Activated T-cell treated with anti-CD3 and anti-CD28 coated beads, Interleukin-2, amount 50 U/mL, for 72 hours (primary cell): ENCODE measurements around the gene AIFM2. TPM values are rescaled to one million over a fixed set of nuclear protein-coding genes. Genes with fewer than 3 reads are reported as not detected.
"Not testable (repeated sequence)": the region's sequence is repeated elsewhere in the genome, so short reads cannot be mapped to it uniquely, and the experiment has no call there.

Source experiments
- ATAC-seq, 2 donors: fragments of 150-1000 bp; cut with Tn5 transposase; replicated peaks in 1 of 2; 2 replicates each; pipeline ENCODE4 v1.10.0; 2021; ENCODE audit warnings: moderate library complexity in 2 of 2, mild to moderate bottlenecking in 1 of 2
- DNase-seq, 2 donors: peaks; one replicate each; pipeline ENCODE4 v3.0.0; 2021 to 2022; ENCODE audit warnings: mixed read lengths in 1 of 2
- H3K27ac Mint-ChIP-seq: one replicate; pipeline ENCODE4 v1.8.0; 2022; ENCODE audit warnings: mild to moderate bottlenecking, moderate library complexity, mixed read lengths
- H3K27me3 Mint-ChIP-seq: one replicate; pipeline ENCODE4 v1.8.0; 2022; ENCODE audit warnings: low read depth, mixed read lengths
- H3K36me3 Mint-ChIP-seq, 2 donors: one replicate each; pipeline ENCODE4 v1.8.0; 2022; ENCODE audit warnings: mixed read lengths in 2 of 2, mild to moderate bottlenecking in 1 of 2; ENCODE audit not compliant: insufficient read depth in 2 of 2
- H3K4me1 Mint-ChIP-seq: one replicate; pipeline ENCODE4 v1.8.0; 2022; ENCODE audit warnings: low read depth, mixed read lengths
- H3K4me3 Mint-ChIP-seq, 2 donors: one replicate each; pipeline ENCODE4 v1.8.0; 2022; ENCODE audit warnings: mild to moderate bottlenecking in 2 of 2, mixed read lengths in 2 of 2, moderate library complexity in 2 of 2
- H3K9me3 Mint-ChIP-seq, 2 donors: one replicate each; pipeline ENCODE4 v1.8.0; 2022; ENCODE audit warnings: mixed read lengths in 2 of 2
- total RNA-seq, 2 donors: library from RNA; stranded (reverse); gene quantifications; one replicate each; pipeline ENCODE4 v1.2.3, GENCODE V29; 2022

The AIFM2 gene
- total RNA-seq, 2 donors from 2014 or later = 6.4 to 7.2 TPM

- peak overlapping the region; percentile 79 to 92 for H3K4me3 Mint-ChIP-seq
- H3K9me3 Mint-ChIP-seq = no peaks in the 10 kb centered on the region
- DNase-seq (peak; percentile 66 to 78), ATAC-seq (peak; percentile 90 to 92)
- H3K4me1 Mint-ChIP-seq = peaks cover 84% of the 10 kb centered on the region
- peak overlapping the region; percentile 45 for H3K27ac Mint-ChIP-seq
- peaks cover 10 to 37% of the 10 kb centered on the region in 2 donors for H3K36me3 Mint-ChIP-seq
- H3K27me3 Mint-ChIP-seq = no peaks in the 10 kb centered on the region
Measured at GRCh38 chr10:70162892-70163201, 30.2 kb upstream of the AIFM2 start.

GRCh38 chr10:70162151-70162891 is 29.7 kb upstream of the AIFM2 start:
- peaks cover 10 to 38% of the 10 kb centered on the region in 2 donors for H3K36me3 Mint-ChIP-seq
- no peaks in the 10 kb centered on the region for H3K27me3 Mint-ChIP-seq
- peak overlapping the region; percentile 45 for H3K27ac Mint-ChIP-seq

GRCh38 chr10:70160798-70161197 is 28.2 kb upstream of the AIFM2 start:
- Mint-ChIP-seq H3K27me3 (no peaks in the 10 kb centered on the region), H3K27ac (peak overlapping the region; percentile 45), H3K9me3 (no peaks in the 10 kb centered on the region), H3K4me1 (peaks cover 76% of the 10 kb centered on the region), H3K36me3 (peaks cover 13 to 42% of the 10 kb centered on the region in 2 donors), H3K4me3 (peak overlapping the region; percentile 79 to 92)
- no peak for ATAC-seq
- no peak for DNase-seq

More at GRCh38 chr10:70162151-70162891, 29.7 kb upstream of the AIFM2 start:
- ATAC-seq = peak; percentile 77 to 84
- Mint-ChIP-seq H3K4me1 (peaks cover 79% of the 10 kb centered on the region), H3K4me3 (peak overlapping the region; percentile 79 to 92), H3K9me3 (no peaks in the 10 kb centered on the region)
- DNase-seq = no peak

GRCh38 chr10:70159366-70159765 is 26.7 kb upstream of the AIFM2 start:
- not testable (repeated sequence) for H3K27me3 Mint-ChIP-seq, H3K9me3 Mint-ChIP-seq, DNase-seq, H3K27ac Mint-ChIP-seq, H3K4me3 Mint-ChIP-seq, ATAC-seq
- Mint-ChIP-seq H3K36me3 (peaks cover 12 to 53% of the 10 kb centered on the region in 2 donors), H3K4me1 (peaks cover 75% of the 10 kb centered on the region)

GRCh38 chr10:70158113-70158512 is 25.5 kb upstream of the AIFM2 start:
- H3K4me3 Mint-ChIP-seq = no peak overlapping the region
- no peak for ATAC-seq

GRCh38 chr10:70155255-70155838 is 22.7 kb upstream of the AIFM2 start:
- no peak for DNase-seq
- no peak overlapping the region for H3K4me3 Mint-ChIP-seq
- no peak for ATAC-seq
- H3K27me3 Mint-ChIP-seq = no peaks in the 10 kb centered on the region
- H3K4me1 Mint-ChIP-seq = peaks cover 40% of the 10 kb centered on the region
- no peaks in the 10 kb centered on the region for H3K9me3 Mint-ChIP-seq
- H3K36me3 Mint-ChIP-seq = peaks cover 8 to 57% of the 10 kb centered on the region in 2 donors
- peak overlapping the region; percentile 76 for H3K27ac Mint-ChIP-seq

More at GRCh38 chr10:70158113-70158512, 25.5 kb upstream of the AIFM2 start:
- Mint-ChIP-seq H3K9me3 (no peaks in the 10 kb centered on the region), H3K27ac (no peak overlapping the region), H3K4me1 (peaks cover 67% of the 10 kb centered on the region), H3K36me3 (peaks cover 8 to 57% of the 10 kb centered on the region in 2 donors), H3K27me3 (no peaks in the 10 kb centered on the region)
- DNase-seq = no peak

- Mint-ChIP-seq H3K27ac (no peak overlapping the region), H3K4me1 (peaks cover 23% of the 10 kb centered on the region), H3K9me3 (no peaks in the 10 kb centered on the region), H3K27me3 (no peaks in the 10 kb centered on the region), H3K36me3 (peaks cover 0 to 23% of the 10 kb centered on the region in 2 donors), H3K4me3 (no peak overlapping the region)
- DNase-seq (no peak), ATAC-seq (no peak)
Measured at GRCh38 chr10:70148516-70148915, 15.9 kb upstream of the AIFM2 start.

GRCh38 chr10:70147259-70147625 is 14.6 kb upstream of the AIFM2 start:
- Mint-ChIP-seq H3K27ac (peak overlapping the region; percentile 96), H3K4me1 (peaks cover 29% of the 10 kb centered on the region)

GRCh38 chr10:70146489-70147258 is 14.0 kb upstream of the AIFM2 start, which contains the start of gene TYSND1:
Gene TYSND1 (minus strand): TSS chr10:70146700. CDS start chr10:70146586, 114 bp downstream.
- peaks cover 0 to 8% of the 10 kb centered on the region in 2 donors for H3K36me3 Mint-ChIP-seq
- peak within 1 kb of the TSS; percentile 96 for H3K27ac Mint-ChIP-seq
- H3K9me3 Mint-ChIP-seq = no peaks in the 10 kb centered on the region
- H3K4me1 Mint-ChIP-seq = peaks cover 29% of the 10 kb centered on the region
- peak within 1 kb of the TSS; percentile 83 to 92 for H3K4me3 Mint-ChIP-seq
- ATAC-seq = peak; percentile 82 to 85
- H3K27me3 Mint-ChIP-seq = no peaks in the 10 kb centered on the region
- peak; percentile 91 to 96 for DNase-seq

More at GRCh38 chr10:70147259-70147625, 14.6 kb upstream of the AIFM2 start:
- H3K9me3 Mint-ChIP-seq = no peaks in the 10 kb centered on the region
- no peak for ATAC-seq
- H3K4me3 Mint-ChIP-seq = peak overlapping the region; percentile 83 to 92
- DNase-seq = no peak
- H3K36me3 Mint-ChIP-seq = peaks cover 0 to 12% of the 10 kb centered on the region in 2 donors
- no peaks in the 10 kb centered on the region for H3K27me3 Mint-ChIP-seq

- H3K27me3 Mint-ChIP-seq = no peaks in the 10 kb centered on the region
- peaks cover 29% of the 10 kb centered on the region for H3K4me1 Mint-ChIP-seq
- DNase-seq = peak; percentile 75 to 81
- H3K9me3 Mint-ChIP-seq = no peaks in the 10 kb centered on the region
- ATAC-seq = peak; percentile 66 to 73
- H3K36me3 Mint-ChIP-seq = peaks cover 0 to 2% of the 10 kb centered on the region in 2 donors
- peak overlapping the region; percentile 83 to 92 for H3K4me3 Mint-ChIP-seq
- peak overlapping the region; percentile 26 for H3K27ac Mint-ChIP-seq
Measured at GRCh38 chr10:70145666-70146488, 13.3 kb upstream of the AIFM2 start.

GRCh38 chr10:70145166-70145665 is 12.6 kb upstream of the AIFM2 start:
- DNase-seq = no peak
- Mint-ChIP-seq H3K36me3 (peaks cover 0 to 2% of the 10 kb centered on the region in 2 donors), H3K4me3 (peak overlapping the region; percentile 83 to 92), H3K27ac (peak overlapping the region; percentile 42), H3K9me3 (no peaks in the 10 kb centered on the region), H3K4me1 (peaks cover 29% of the 10 kb centered on the region), H3K27me3 (no peaks in the 10 kb centered on the region)
- peak in 1 of 2 donors; percentile 17 for ATAC-seq

- H3K4me3 Mint-ChIP-seq = peak overlapping the region; percentile 83 to 92
- peaks cover 29% of the 10 kb centered on the region for H3K4me1 Mint-ChIP-seq
- no peaks in the 10 kb centered on the region for H3K27me3 Mint-ChIP-seq
- no peak overlapping the region for H3K27ac Mint-ChIP-seq
- DNase-seq (no peak), ATAC-seq (no peak)
- no peaks in the 10 kb centered on the region for H3K9me3 Mint-ChIP-seq
- no peaks in the 10 kb centered on the region for H3K36me3 Mint-ChIP-seq
Measured at GRCh38 chr10:70144372-70145110, 11.9 kb upstream of the AIFM2 start.
